ENCODE data around the gene UBXN2A.

The UBXN2A gene

GRCh38 chr2:23993736-23994269, 53.5 kb downstream of the UBXN2A start:
- TF ChIP-seq, protein P1, sequence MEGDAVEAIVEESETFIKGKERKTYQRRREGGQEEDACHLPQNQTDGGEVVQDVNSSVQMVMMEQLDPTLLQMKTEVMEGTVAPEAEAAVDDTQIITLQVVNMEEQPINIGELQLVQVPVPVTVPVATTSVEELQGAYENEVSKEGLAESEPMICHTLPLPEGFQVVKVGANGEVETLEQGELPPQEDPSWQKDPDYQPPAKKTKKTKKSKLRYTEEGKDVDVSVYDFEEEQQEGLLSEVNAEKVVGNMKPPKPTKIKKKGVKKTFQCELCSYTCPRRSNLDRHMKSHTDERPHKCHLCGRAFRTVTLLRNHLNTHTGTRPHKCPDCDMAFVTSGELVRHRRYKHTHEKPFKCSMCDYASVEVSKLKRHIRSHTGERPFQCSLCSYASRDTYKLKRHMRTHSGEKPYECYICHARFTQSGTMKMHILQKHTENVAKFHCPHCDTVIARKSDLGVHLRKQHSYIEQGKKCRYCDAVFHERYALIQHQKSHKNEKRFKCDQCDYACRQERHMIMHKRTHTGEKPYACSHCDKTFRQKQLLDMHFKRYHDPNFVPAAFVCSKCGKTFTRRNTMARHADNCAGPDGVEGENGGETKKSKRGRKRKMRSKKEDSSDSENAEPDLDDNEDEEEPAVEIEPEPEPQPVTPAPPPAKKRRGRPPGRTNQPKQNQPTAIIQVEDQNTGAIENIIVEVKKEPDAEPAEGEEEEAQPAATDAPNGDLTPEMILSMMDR (IDR thresholded peaks at IDR 0.05; ENCODE audit: control insufficient read depth, insufficient read depth, low read depth, low read length, missing control alignments) = no peak
- no peak for DNase-seq (ENCODE audit: low read depth)
- H3K4me3 ChIP-seq (ENCODE audit: control insufficient read depth, low read depth, low read length) = no peak overlapping the region

- no peak for DNase-seq (ENCODE audit: low read depth)
- no peak overlapping the region for H3K4me3 ChIP-seq (ENCODE audit: control insufficient read depth, low read depth, low read length)
- TF ChIP-seq, protein P1 (IDR thresholded peaks at IDR 0.05; ENCODE audit: control insufficient read depth, insufficient read depth, low read depth, low read length, missing control alignments) = no peak
Observed at GRCh38 chr2:23994567-23994966, 54.3 kb downstream of the UBXN2A start.

- no peak overlapping the region for H3K4me3 ChIP-seq (ENCODE audit: control insufficient read depth, low read depth, low read length)
- no peak for DNase-seq (ENCODE audit: low read depth)
- TF ChIP-seq, protein P1 (IDR thresholded peaks at IDR 0.05; ENCODE audit: control insufficient read depth, insufficient read depth, low read depth, low read length, missing control alignments) = no peak
Observed at GRCh38 chr2:24007693-24008092, 67.4 kb downstream of the UBXN2A start.

DNA sequence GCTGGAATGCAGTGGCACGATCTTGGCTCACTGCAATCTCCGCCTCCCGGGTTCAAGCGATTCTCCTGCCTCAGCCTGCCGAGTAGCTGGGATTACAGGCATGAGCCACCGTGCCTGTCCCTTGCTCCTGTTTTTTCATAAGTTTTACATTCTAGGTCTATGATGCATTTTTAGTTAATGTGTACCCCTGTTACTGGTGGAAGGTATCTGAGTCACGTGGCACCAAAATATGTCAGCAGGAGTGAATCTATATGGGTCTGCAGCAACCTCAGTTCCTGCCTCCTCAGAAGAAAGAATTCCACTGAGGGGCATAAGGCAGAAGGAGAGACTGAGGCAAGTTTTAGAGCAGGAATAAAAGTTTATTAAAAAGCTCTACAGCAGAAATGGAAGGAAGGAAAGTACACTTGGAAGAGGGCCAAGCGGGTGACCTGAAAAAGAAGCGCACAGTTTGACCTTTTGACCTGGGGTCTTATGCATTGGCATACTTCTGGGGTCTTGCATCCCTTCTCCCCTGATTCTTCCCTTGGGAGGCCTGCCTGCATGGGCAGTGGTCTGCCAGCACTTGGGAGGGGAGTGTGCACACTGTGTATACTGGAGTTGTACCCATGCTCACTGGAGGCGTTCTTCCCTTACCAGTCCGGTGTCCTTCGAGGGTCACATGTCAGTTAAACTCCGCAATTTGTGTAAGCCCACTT, 68.6 kb downstream of the UBXN2A start:
- no peak overlapping the region for H3K4me3 ChIP-seq (ENCODE audit: control insufficient read depth, low read depth, low read length)
- TF ChIP-seq, protein P1 (IDR thresholded peaks at IDR 0.05; ENCODE audit: control insufficient read depth, insufficient read depth, low read depth, low read length, missing control alignments) = no peak
- DNase-seq (ENCODE audit: low read depth) = no peak

GRCh38 chr2:24009367-24009679, 69.1 kb downstream of the UBXN2A start:
- no peak for DNase-seq (ENCODE audit: low read depth)
- TF ChIP-seq, protein P1 (IDR thresholded peaks at IDR 0.05; ENCODE audit: control insufficient read depth, insufficient read depth, low read depth, low read length, missing control alignments) = no peak
- no peak overlapping the region for H3K4me3 ChIP-seq (ENCODE audit: control insufficient read depth, low read depth, low read length)

GRCh38 chr2:24009680-24010476, 69.6 kb downstream of the UBXN2A start, which contains the start of gene MFSD2B:
MFSD2B (plus strand) TSS chr2:24010085; CDS start chr2:24010097, 12 bp downstream.
- H3K4me3 ChIP-seq (ENCODE audit: control insufficient read depth, low read depth, low read length) = peak within 1 kb of the TSS; percentile 47
- no peak for DNase-seq (ENCODE audit: low read depth)
- TF ChIP-seq, protein P1 (IDR thresholded peaks at IDR 0.05; ENCODE audit: control insufficient read depth, insufficient read depth, low read depth, low read length, missing control alignments) = no peak

Measured in AG09309 (cell line).